PFSK-1 (cell line): Measurements from ENCODE around the gene FBXO31.

Experiments used
- POLR2AphosphoS5 ChIP-seq: IDR thresholded peaks from 2 replicates; pipeline ENCODE4 v1.6.1; 2012; ENCODE audit warnings: low read depth, mild to moderate bottlenecking, control low read depth, low read length, moderate library complexity
- REST ChIP-seq, 2 experiments: IDR thresholded peaks; 2 replicates each; pipeline versions ENCODE4 v1.6.1 to v1.8.0; 2011 to 2012; ENCODE audit warnings: low read depth in 2 of 2, low read length in 2 of 2, control low read depth in 1 of 2, inconsistent platforms in 1 of 2, mild to moderate bottlenecking in 1 of 2, moderate library complexity in 1 of 2; ENCODE audit not compliant: insufficient read depth in 1 of 2
- SIN3A ChIP-seq: IDR thresholded peaks from 2 replicates; pipeline ENCODE4 v1.6.1; 2012; ENCODE audit warnings: mild to moderate bottlenecking, low read length, moderate library complexity, borderline replicate concordance; ENCODE audit not compliant: insufficient read depth
- TAF1 ChIP-seq: IDR thresholded peaks from 2 replicates; pipeline ENCODE4 v1.6.1; 2012; ENCODE audit warnings: low read length, control low read depth, borderline replicate concordance; ENCODE audit not compliant: insufficient read depth

- TF ChIP-seq TAF1, result no peak
- no peak for TF ChIP-seq SIN3A
- TF ChIP-seq POLR2AphosphoS5, result no peak
- no peak for TF ChIP-seq REST (IDR thresholded peaks at IDR 0.05; ENCODE audit: insufficient read depth in 1 of 2, low read depth in 2 of 2, low read length in 2 of 2)
Measured at GRCh38 chr16:87390641-87391323, 7.2 kb upstream of the FBXO31 start.
